ENCODE results near the gene CBX1. TPM values are rescaled to one million over a fixed set of nuclear protein-coding genes. Genes with fewer than 3 reads are reported as not detected.

Gene CBX1
- total and polyA plus RNA-seq, 2 of the 13 experiments (the other 11 are each of a cell fraction or from before 2014, with no cell fraction given): 17.8 to 108 TPM

- no peak for TF ChIP-seq ZNF318 (CRISPR knock-in tag; IDR thresholded peaks at IDR 0.05)
- TF ChIP-seq, protein P1, sequence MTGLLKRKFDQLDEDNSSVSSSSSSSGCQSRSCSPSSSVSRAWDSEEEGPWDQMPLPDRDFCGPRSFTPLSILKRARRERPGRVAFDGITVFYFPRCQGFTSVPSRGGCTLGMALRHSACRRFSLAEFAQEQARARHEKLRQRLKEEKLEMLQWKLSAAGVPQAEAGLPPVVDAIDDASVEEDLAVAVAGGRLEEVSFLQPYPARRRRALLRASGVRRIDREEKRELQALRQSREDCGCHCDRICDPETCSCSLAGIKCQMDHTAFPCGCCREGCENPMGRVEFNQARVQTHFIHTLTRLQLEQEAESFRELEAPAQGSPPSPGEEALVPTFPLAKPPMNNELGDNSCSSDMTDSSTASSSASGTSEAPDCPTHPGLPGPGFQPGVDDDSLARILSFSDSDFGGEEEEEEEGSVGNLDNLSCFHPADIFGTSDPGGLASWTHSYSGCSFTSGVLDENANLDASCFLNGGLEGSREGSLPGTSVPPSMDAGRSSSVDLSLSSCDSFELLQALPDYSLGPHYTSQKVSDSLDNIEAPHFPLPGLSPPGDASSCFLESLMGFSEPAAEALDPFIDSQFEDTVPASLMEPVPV (CRISPR knock-in tag; IDR thresholded peaks at IDR 0.05): no peak
- no peak for TF ChIP-seq DRAP1 (CRISPR knock-in tag; IDR thresholded peaks at IDR 0.05)
- no peak for TF ChIP-seq ZNF367 (CRISPR knock-in tag; IDR thresholded peaks at IDR 0.05; ENCODE audit: borderline replicate concordance)
- TF ChIP-seq NFATC3 (CRISPR knock-in tag; IDR thresholded peaks at IDR 0.05): no peak
- no peak for TF ChIP-seq ATF5 (CRISPR knock-in tag; IDR thresholded peaks at IDR 0.05; ENCODE audit: low read depth)
- no peak for TF ChIP-seq ZNF788 (CRISPR knock-in tag; IDR thresholded peaks at IDR 0.05; ENCODE audit: borderline replicate concordance)
- TF ChIP-seq ZNF180 (CRISPR knock-in tag; IDR thresholded peaks at IDR 0.05; ENCODE audit: borderline replicate concordance, low read depth): no peak
- TF ChIP-seq SRSF1 (optimal IDR thresholded peaks at IDR 0.05; ENCODE audit: low read depth, low read length): peak; percentile 76
- TF ChIP-seq SRY (CRISPR knock-in tag; IDR thresholded peaks at IDR 0.05): no peak
- no peak for TF ChIP-seq HNRNPL (IDR thresholded peaks at IDR 0.05; ENCODE audit: low read depth, low read length)
- TF ChIP-seq, protein P2, sequence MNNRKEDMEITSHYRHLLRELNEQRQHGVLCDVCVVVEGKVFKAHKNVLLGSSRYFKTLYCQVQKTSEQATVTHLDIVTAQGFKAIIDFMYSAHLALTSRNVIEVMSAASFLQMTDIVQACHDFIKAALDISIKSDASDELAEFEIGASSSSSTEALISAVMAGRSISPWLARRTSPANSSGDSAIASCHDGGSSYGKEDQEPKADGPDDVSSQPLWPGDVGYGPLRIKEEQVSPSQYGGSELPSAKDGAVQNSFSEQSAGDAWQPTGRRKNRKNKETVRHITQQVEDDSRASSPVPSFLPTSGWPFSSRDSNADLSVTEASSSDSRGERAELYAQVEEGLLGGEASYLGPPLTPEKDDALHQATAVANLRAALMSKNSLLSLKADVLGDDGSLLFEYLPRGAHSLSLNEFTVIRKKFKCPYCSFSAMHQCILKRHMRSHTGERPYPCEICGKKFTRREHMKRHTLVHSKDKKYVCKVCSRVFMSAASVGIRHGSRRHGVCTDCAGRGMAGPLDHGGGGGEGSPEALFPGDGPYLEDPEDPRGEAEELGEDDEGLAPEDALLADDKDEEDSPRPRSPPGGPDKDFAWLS (CRISPR knock-in tag; IDR thresholded peaks at IDR 0.05; ENCODE audit: borderline replicate concordance): no peak; the same call in 1 of the 2 replicates
- TF ChIP-seq SMC3 (IDR thresholded peaks at IDR 0.05; ENCODE audit: low read length): no peak
- no peak for TF ChIP-seq ONECUT2 (CRISPR knock-in tag; IDR thresholded peaks at IDR 0.05)
- TF ChIP-seq NAIF1 (CRISPR knock-in tag; IDR thresholded peaks at IDR 0.05; ENCODE audit: borderline replicate concordance): peak; percentile 44; the same call in 1 of the 2 replicates
Measured at GRCh38 chr17:48024149-48025039, 76.9 kb downstream of the CBX1 start (continued).
